Glutamatergic neuron (in vitro differentiated cells): Measurements from ENCODE around the gene OSBPL2. TPM values are rescaled to one million over a fixed set of nuclear protein-coding genes. Genes with fewer than 3 reads are reported as not detected.

Source experiments
- DNase-seq: peaks from one replicate; pipeline ENCODE4 v3.0.0; 2022
- H3K27ac Mint-ChIP-seq: one replicate; pipeline ENCODE4 v1.8.0; 2020; ENCODE audit warnings: mild to moderate bottlenecking, mixed read lengths, inconsistent platforms; ENCODE audit not compliant: unreplicated experiment
- H3K27me3 Mint-ChIP-seq: one replicate; pipeline ENCODE4 v1.8.0; 2020; ENCODE audit warnings: mild to moderate bottlenecking, moderate library complexity, mixed read lengths, inconsistent platforms; ENCODE audit not compliant: unreplicated experiment
- H3K36me3 Mint-ChIP-seq: one replicate; pipeline ENCODE4 v1.8.0; 2020; ENCODE audit warnings: mild to moderate bottlenecking, mixed read lengths, inconsistent platforms; ENCODE audit not compliant: unreplicated experiment
- H3K4me1 Mint-ChIP-seq: one replicate; pipeline ENCODE4 v1.8.0; 2020; ENCODE audit warnings: mild to moderate bottlenecking, low read depth, mixed read lengths, inconsistent platforms; ENCODE audit not compliant: unreplicated experiment
- H3K4me3 Mint-ChIP-seq: one replicate; pipeline ENCODE4 v1.8.0; 2020; ENCODE audit warnings: mild to moderate bottlenecking, mixed read lengths, inconsistent platforms; ENCODE audit not compliant: unreplicated experiment
- H3K9me3 Mint-ChIP-seq: one replicate; pipeline ENCODE4 v1.8.0; 2020; ENCODE audit warnings: mild to moderate bottlenecking, moderate library complexity, mixed read lengths, inconsistent platforms; ENCODE audit not compliant: unreplicated experiment
- CTCF ChIP-seq: fragments of 200-600 bp; sonication (generic); IDR thresholded peaks from one replicate; pipeline ENCODE4 v1.5.0; 2021; ENCODE audit not compliant: partially characterized antibody, unreplicated experiment
- total RNA-seq: library from RNA; stranded (reverse); fragmentation: NEBNext Ultra II Directional; extraction: Animal tissue kit (Norgen Biotek cat#: 25700); gene quantifications from one replicate; pipeline ENCODE4 v1.2.1, GENCODE V29; 2021; ENCODE audit not compliant: unreplicated experiment

OSBPL2 gene
- total RNA-seq, 1 donor from 2014 or later = 42.6 TPM

GRCh38 chr20:62222972-62223371, 15.3 kb upstream of the OSBPL2 start:
- TF ChIP-seq CTCF = no peak
- Mint-ChIP-seq H3K36me3 (no peaks in the 10 kb centered on the region), H3K27me3 (peaks cover 7% of the 10 kb centered on the region), H3K4me1 (peaks cover 5% of the 10 kb centered on the region), H3K27ac (no peak overlapping the region), H3K4me3 (no peak overlapping the region), H3K9me3 (peaks cover 7% of the 10 kb centered on the region)
- no peak for DNase-seq

GRCh38 chr20:62223571-62223970, 14.8 kb upstream of the OSBPL2 start:
- Mint-ChIP-seq H3K9me3 (peaks cover 6% of the 10 kb centered on the region), H3K36me3 (no peaks in the 10 kb centered on the region), H3K27me3 (peaks cover 7% of the 10 kb centered on the region), H3K4me3 (no peak overlapping the region), H3K27ac (no peak overlapping the region), H3K4me1 (peaks cover 5% of the 10 kb centered on the region)
- DNase-seq = no peak
- no peak for TF ChIP-seq CTCF

- no peak overlapping the region for H3K4me3 Mint-ChIP-seq
- peaks cover 7% of the 10 kb centered on the region for H3K27me3 Mint-ChIP-seq
- DNase-seq = no peak
- H3K9me3 Mint-ChIP-seq = peaks cover 6% of the 10 kb centered on the region
- no peak for TF ChIP-seq CTCF
- H3K36me3 Mint-ChIP-seq = no peaks in the 10 kb centered on the region
- H3K27ac Mint-ChIP-seq = no peak overlapping the region
- H3K4me1 Mint-ChIP-seq = peaks cover 4% of the 10 kb centered on the region
These were observed 14.0 kb upstream of the OSBPL2 start for GRCh38 chr20:62224113-62224855.

GRCh38 chr20:62225026-62225425, 13.3 kb upstream of the OSBPL2 start:
- no peak overlapping the region for H3K4me3 Mint-ChIP-seq
- no peak for DNase-seq
- H3K27me3 Mint-ChIP-seq = peaks cover 7% of the 10 kb centered on the region
- H3K9me3 Mint-ChIP-seq = peaks cover 6% of the 10 kb centered on the region
- H3K36me3 Mint-ChIP-seq = no peaks in the 10 kb centered on the region
- no peak overlapping the region for H3K27ac Mint-ChIP-seq
- H3K4me1 Mint-ChIP-seq = peaks cover 4% of the 10 kb centered on the region
- no peak for TF ChIP-seq CTCF

- peaks cover 6% of the 10 kb centered on the region for H3K9me3 Mint-ChIP-seq
- no peak for DNase-seq
- H3K4me1 Mint-ChIP-seq = peaks cover 3% of the 10 kb centered on the region
- H3K27ac Mint-ChIP-seq = no peak overlapping the region
- no peak overlapping the region for H3K4me3 Mint-ChIP-seq
- peaks cover 7% of the 10 kb centered on the region for H3K27me3 Mint-ChIP-seq
- H3K36me3 Mint-ChIP-seq = no peaks in the 10 kb centered on the region
- no peak for TF ChIP-seq CTCF
These were observed 12.3 kb upstream of the OSBPL2 start for GRCh38 chr20:62225820-62226635.
